Activated T-helper 1 cell treated with anti-CD3 and anti-CD28 coated beads, Interleukin-2, amount 50 U/mL, for 16 hours (primary cell): Measurements from ENCODE around the gene TMEM238L.

Source experiments
- DNase-seq, 2 donors: peaks; one replicate each; pipeline ENCODE4 v3.0.0-alpha.2; 2020; ENCODE audit warnings: low read depth in 1 of 2, low spot score in 1 of 2

TMEM238L gene

DNA sequence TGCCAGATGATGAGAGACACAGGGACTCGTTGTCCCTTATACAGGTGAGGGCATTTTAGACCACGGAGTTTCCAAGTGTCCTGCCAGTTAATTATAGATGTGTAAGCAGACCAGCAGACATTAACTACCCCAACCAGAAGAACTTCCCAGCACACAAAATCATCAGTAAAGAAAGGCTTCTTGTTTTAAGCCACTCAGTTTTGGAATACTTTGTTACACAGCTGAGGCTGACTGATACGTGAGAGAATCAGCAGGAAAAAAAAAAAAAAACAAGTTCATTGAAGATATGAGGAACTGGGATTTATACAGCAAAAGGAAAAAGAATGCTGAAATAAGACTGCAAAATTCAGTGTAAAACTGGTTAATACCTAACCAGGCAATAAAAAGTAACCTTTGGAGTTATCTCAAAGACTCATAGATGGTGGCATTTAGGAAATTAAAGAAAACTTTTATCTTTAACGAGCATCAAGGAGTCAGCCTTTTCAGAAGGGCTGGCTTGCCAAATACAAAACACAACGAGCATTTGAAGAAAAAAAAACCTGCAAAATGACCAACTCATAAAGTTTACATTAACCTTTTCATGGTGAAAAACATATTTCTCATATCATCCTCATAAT is 28.1 kb downstream of the TMEM238L start:
- no peak for DNase-seq

GRCh38 chr17:10775058-10775457 is 28.8 kb downstream of the TMEM238L start:
- DNase-seq: no peak

GRCh38 chr17:10773391-10773790 is 30.5 kb downstream of the TMEM238L start:
- no peak for DNase-seq

GRCh38 chr17:10772425-10773380 is 31.2 kb downstream of the TMEM238L start:
- DNase-seq: no peak

DNA sequence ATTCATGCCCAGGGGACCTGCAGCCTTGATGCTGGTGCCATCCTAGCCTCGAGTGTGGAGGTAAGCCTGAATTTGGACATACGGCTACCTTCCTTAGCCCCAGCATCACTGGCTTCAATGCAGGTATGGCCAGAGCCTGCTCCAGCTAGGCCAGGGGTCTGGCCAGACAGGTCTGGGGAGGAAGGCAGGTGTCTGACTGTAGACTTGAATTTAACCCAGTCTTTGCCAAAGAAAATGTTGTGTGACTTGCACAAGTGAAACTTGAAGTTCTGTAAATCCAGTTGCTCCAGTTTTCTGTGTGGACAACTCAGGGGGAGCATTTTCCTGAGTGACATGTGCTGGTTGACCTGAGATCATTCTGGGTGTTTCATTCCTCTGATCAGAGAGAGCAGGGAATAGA is 32.8 kb downstream of the TMEM238L start:
- DNase-seq: no peak

- DNase-seq: no peak
Measured at GRCh38 chr17:10769840-10770239, 34.1 kb downstream of the TMEM238L start.

DNA sequence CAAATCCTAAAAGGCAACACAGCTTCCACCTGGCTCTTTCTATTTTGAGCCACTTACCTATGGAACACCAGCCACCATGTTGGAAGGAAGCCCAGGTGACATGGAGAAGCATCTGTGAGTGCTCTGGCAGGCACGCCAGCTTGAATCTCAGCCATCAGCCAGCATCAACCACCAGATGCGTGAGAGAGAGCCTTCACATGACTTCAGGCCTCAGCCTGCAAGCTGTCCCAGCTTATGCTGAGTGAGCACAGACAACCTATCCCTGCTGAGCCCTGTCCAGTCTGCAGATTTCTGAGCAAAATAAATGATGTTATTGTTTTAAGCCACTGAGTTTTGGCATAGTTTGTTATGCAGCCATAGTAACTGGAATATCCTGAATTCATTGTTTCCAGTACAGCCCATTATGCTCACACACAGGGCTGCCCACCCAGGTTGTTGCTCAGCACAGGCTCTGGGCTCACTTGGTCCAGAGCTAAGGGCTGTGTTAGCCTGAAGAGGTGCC is 35.1 kb downstream of the TMEM238L start:
- DNase-seq: no peak

- DNase-seq: no peak
Measured at GRCh38 chr17:10767232-10767631, 36.7 kb downstream of the TMEM238L start.

- no peak for DNase-seq
Measured at GRCh38 chr17:10762037-10762436, 41.9 kb downstream of the TMEM238L start.

DNA sequence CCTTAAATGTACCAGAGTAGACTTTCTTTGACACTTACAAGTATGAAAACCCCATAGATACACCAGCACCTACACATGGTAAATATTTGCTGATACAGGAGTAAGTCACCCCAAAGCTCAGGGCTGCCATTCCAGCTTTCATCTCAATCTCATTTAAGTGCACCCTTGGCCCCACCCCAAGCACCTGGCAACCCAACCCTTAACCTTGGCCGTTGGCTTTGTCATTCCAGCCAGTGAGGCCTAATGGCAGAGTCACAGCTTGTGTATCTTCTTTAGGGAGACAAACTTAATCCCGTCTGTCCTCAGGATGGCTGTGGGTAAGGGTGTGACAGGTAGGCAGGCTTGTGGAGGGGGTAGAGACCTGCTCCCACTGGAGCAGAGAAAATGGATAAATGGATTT is 42.6 kb downstream of the TMEM238L start:
- no peak for DNase-seq

DNA sequence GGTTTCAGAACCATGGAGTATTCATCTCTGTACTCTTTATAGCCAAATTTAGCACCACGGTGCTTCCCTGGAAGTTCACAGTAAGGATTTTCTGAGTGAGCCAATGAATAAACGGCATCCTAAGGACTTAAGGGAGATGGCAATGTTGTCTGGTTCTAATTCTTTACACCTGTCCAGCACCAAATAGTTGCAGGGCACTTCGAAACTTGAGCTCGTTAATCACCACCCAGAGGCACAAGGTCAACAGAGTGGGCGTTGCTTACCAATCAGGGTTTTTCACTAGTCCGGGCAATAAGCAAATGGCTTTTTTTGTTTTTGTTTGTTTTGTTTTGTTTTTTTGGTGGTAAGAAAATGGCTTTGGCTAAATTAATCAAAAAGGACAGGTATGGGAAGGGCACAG is 45.8 kb downstream of the TMEM238L start:
- no peak for DNase-seq

GRCh38 chr17:10757647-10758046 is 46.3 kb downstream of the TMEM238L start:
- no peak for DNase-seq

DNA sequence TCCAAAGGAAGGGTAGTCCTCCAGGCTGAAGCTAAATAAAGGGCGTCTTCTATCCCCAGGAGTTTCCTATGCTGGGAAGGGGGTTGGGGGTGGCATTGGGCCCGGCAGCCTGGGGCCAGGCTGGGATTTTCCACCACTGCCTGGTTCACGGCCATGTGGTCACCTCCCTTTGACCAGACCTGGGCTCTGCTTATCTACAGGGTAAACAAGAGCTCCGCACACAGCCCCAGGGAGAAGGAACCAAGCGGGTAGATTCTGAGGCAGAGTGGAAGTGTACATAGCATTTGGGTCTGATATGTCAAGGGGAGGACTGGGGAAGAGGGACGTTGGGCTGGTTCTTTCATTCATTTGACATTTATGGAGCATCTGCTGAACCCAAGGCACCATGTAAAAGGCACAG is 46.8 kb downstream of the TMEM238L start:
- DNase-seq: no peak

- no peak for DNase-seq
Measured at GRCh38 chr17:10756619-10757018, 47.3 kb downstream of the TMEM238L start.

DNA sequence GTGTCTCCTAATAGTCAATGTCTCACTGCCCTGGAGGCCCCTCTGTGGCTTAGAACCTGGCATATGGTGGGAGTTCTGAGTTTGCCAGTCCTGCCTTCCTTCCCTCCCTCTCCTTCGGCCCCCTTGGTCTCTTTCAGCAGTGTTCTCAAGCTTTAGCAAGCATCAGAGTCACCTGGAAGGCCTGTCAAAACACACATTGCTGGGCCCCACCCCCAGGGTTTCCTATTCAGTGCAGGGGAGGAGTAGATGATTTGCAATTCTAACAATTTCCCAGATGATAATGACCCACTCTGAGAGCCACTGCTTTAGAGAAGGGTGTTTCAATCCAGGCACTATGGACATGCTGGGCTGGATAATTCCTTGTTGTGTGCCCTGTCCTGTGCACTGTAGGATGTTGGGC is 47.7 kb downstream of the TMEM238L start:
- no peak for DNase-seq

GRCh38 chr17:10755592-10756127 is 48.2 kb downstream of the TMEM238L start:
- no peak for DNase-seq

DNA sequence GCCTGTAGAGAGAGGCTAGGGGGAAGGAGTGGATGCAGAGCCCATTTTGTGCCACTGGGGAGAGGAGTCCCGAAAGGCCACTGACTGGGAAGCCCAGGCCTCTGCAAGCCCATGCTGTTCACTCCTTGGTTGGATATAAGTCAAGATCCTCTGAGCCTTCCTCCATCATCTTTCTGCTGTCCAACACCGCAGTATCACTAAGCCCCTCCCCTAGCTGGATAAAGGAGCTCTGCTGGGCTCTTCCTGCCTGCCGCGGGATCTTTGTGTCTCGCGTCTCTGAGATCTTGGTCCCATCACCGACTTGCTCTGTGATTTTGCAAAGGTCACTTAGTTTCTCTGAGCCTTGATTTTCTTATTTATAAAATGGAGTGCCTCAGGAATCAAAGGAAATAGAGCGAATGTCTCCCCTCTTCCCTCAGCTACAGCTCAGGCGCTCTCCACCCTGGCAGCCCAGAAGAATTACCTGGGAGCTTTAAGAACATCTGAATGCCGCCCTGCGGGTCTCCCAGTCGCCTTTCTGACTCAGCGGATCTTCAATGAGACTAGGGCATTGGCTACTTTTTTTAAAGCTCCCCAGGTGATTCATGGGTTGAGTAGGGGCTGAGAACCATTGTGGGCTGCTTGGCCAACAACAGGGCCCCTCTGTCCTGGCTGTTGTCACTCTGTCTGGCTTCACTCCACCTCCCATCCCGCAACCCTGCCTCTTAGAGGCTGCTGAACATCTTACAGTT is 48.9 kb downstream of the TMEM238L start:
- no peak for DNase-seq

DNA sequence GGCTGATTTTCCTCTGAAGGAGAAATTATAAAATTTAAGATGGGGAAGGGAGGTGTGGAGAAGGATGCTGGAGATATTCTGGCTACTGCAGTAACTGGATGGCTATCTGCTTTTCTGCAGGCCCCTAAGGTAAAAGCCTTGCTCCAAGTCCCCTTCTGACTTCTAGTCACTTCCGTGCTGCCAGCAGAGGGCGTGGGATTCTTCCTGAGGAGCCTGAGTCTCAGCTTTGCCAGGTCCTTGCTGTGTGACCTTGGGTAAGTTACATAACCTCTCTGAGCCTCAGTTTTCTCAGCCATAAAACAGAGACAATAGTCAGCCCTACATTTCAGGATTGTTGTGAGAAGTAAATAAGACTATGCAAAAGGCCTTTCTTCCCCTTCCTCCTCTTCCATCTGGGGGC is 49.8 kb downstream of the TMEM238L start:
- DNase-seq: no peak

GRCh38 chr17:10752696-10753095 is 51.2 kb downstream of the TMEM238L start:
- DNase-seq: no peak

GRCh38 chr17:10751563-10751962 is 52.3 kb downstream of the TMEM238L start:
- no peak for DNase-seq

DNA sequence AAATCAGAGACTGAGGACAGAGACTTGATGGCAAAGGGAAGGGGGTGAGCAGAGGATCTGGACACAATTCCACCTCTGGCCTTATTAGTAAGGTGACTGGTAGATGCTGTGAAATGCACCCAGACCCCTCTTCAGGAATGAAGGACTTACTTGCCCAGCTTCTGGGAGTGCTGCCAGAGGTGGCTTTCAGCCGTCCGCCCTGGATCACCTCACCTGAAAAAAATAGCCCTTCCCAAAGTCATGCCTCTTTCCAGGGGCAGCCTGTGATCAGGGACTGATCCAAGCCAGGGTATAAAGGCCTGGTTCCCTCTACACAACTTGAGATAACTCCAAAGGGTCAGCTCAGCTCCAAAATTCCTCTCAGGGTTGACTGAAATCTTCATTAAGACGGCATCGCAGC is 53.7 kb downstream of the TMEM238L start:
- no peak for DNase-seq
